Right ventricle myocardium superior (tissue), 1 donor: ENCODE measurements around the gene TNS4. TPM values are rescaled to one million over a fixed set of nuclear protein-coding genes. Genes with fewer than 3 reads are reported as not detected.
A peak's percentile ranks its signal among the peaks of the same experiment; 100 is the strongest.

ENCODE experiments used
- ATAC-seq: fragments of 200-7000 bp; cut with Tn5 transposase; one replicate; pipeline ENCODE4 v1.9.1; 2020; ENCODE audit warnings: mild to moderate bottlenecking; ENCODE audit not compliant: poor library complexity
- DNase-seq: peaks from one replicate; pipeline ENCODE4 v3.0.0-alpha.2; 2020
- intact Hi-C: fragments of 100-400 bp; cut with DNase I; formaldehyde crosslinking; loops from one replicate; pipeline ENCODE4 v1.11.2; 2022
- total RNA-seq: library from RNA; stranded (reverse); fragmentation: NEBNext Ultra II Directional; extraction: Animal tissue kit (Norgen Biotek cat#: 25700); gene quantifications from one replicate; pipeline ENCODE4 v1.2.1, GENCODE V29; 2021
- donor health status: DM: no; HTN: yes; CAD: no; lungs with severe emphysema.

Gene TNS4
- total RNA-seq, 1 donor from 2014 or later = not detected

DNA sequence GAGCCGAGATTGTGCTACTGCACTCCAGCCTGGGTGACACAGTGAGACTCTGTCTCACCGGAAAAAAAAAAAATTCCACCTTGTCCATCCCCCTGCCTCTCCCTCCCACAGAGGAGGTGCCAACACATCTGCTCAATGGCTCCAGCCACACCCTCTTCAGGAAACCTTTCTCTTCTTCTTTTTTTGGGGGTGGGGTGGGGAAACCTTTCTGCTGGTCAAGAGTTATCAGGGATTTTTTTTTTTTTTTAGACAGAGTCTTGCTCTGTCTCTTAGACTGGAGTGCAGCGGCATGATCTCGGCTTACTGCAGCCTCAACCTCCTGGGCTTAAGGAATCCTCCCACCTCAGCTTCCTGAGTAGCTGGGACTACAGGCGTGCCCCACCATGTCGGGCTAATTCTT is 18.7 kb downstream of the TNS4 start:
- intact Hi-C loops = no loop called here
- DNase-seq (no peak), ATAC-seq (no peak)

GRCh38 chr17:40481106-40481505 is 20.3 kb downstream of the TNS4 start:
- no peak for ATAC-seq
- no peak for DNase-seq
- intact Hi-C loops = no loop called here

DNA sequence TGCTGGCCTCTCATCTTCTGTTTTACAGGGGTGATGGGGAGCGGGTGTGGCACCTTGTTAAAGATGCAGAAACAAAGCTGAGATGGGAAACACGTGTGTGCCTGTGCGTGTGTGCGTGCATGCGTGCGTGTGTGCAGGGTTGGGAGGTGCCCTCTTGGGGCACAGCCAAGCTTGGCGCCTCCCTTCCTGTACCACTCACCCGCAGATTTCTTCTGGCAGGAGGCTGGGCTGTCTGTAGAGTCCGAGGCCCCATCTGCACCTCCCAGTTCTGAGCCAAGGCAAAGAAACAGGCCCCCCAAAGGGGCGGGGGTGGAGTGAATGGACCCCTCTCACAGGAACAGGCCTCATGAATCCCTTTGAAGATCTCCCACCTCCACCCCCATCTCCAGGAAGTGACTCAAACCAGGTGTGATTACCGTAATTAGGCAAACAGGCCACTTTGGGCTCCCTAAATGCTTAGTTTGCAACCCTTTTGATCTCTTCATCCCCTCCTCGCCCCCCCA is 20.9 kb downstream of the TNS4 start:
- intact Hi-C loops = no loop called here
- no peak for ATAC-seq
- DNase-seq = peak; percentile 62

DNA sequence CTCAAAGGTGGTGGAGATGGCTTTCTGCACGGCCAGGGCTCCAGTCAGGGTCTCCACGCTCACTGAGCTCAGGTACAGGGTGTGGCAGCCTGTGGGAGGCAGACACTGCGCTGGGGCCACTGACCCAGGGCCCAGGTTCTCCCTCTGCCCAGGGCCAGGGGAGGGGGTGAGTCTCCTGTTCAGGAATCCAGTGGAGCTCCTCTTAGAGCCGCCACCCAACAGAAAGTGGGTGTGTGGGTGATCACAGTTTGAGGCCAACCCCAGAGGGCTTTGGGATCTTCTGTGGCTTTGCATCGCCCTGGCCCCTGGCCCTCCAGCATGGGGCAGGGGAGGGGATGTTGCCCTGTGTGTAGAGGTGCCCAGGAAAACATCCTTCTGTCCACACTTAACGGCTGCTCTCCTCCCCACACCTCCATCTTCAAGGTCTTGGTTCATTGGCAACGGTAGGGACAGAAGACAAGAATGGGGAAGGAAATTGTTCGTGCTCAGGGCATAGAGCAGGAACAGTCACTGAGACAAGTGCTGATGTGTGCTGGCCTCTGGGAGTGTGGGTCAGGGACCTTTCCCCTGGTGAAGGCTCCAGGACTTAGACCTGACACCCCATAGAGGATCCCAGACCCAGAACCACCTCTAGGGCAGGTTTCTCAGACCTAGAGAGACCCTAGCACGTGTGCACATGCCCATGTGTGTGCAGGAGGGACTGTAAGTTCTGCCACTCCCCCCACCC is 21.5 kb downstream of the TNS4 start:
- ATAC-seq (no peak), DNase-seq (no peak)
- intact Hi-C loops = loop anchor here (5.0 kb wide), 1 partner anchor 78 kb away; no protein-coding TSS in a partner anchor

- intact Hi-C loops = loop anchor here (5.0 kb wide), 1 partner anchor 76 kb away; no protein-coding TSS in a partner anchor
- ATAC-seq (no peak), DNase-seq (no peak)
Observed at GRCh38 chr17:40478486-40478885, 22.9 kb downstream of the TNS4 start.

- DNase-seq = no peak
- intact Hi-C loops = loop anchor here (2.0 to 5.0 kb wide), 2 partner anchors 37 to 75 kb away; no protein-coding TSS in a partner anchor
- no peak for ATAC-seq
Observed at GRCh38 chr17:40477796-40478195, 23.6 kb downstream of the TNS4 start.

GRCh38 chr17:40475234-40475908 is 26.1 kb downstream of the TNS4 start:
- no peak for ATAC-seq
- no peak for DNase-seq
- intact Hi-C loops = loop anchor here (5.0 kb wide), 1 partner anchor 73 kb away; no protein-coding TSS in a partner anchor

DNA sequence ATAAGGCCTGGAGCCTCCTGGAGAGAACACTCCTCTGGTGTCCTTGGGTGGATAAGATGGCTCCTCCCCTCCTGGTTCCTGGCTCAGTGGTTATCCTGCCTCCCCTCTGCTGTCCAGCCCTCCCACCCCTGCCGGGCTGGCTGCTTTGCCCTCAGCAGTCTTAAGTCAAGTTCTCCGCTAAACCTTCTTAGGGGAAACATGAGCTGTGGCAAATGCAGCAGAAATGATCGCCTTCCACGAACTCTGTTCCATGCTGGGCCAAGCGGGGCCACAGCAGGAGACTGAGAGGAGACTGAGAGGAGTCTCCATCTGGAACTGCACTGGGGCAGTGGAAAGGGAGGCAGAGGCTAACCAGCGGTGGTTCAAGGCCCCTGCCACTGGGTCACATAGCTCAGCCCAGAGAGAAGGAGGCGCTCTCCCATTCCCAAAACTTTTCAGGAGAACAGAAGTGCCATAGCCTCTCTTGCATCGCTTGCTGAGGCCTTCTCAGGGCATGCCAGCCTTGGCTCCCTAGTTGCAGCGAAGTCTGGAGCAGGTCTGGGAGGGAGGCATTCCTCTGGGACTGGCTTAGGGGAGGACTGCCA is 26.9 kb downstream of the TNS4 start:
- DNase-seq (no peak), ATAC-seq (no peak)
- intact Hi-C loops = loop anchor here (5.0 kb wide), 1 partner anchor 72 kb away; no protein-coding TSS in a partner anchor

DNA sequence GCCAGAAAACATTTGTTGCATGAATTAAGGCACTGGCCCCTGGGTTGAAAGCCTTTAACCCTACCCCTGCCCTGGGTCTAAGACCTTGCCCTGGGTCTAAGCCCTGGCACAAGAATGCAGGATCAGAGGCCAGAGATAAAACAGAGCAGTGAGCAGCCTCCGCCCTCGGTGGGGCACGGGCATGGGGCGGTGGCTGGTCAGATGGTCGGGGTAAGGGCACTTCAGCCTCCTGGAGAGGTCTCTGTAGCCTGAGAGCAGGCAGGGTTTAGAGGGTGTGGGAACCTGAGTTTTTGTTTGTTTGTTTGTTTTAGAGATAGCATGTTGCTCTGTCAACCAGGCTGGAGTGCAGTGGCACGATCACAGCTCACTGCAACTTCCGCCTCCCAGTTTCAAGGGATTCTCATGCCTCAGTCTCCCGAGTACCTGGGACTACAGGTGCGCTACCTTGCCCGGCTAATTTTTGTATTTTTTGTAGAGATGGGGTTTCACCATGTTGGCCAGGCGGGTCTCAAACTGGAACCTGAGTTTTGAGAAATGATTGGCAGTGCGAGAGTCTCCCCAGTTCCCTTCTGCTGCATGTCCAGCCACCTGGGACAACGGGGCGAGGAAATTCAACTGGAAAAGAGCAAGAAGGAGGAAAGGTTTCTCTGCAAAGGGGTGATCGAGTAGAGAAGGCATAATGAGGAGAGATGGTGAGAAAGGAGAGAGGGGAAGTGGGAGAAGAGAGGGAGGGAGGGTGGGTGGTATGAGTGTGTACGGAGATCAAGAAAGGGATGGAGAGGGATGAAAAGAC is 27.7 kb downstream of the TNS4 start:
- ATAC-seq (no peak), DNase-seq (no peak)
- intact Hi-C loops = no loop called here

DNA sequence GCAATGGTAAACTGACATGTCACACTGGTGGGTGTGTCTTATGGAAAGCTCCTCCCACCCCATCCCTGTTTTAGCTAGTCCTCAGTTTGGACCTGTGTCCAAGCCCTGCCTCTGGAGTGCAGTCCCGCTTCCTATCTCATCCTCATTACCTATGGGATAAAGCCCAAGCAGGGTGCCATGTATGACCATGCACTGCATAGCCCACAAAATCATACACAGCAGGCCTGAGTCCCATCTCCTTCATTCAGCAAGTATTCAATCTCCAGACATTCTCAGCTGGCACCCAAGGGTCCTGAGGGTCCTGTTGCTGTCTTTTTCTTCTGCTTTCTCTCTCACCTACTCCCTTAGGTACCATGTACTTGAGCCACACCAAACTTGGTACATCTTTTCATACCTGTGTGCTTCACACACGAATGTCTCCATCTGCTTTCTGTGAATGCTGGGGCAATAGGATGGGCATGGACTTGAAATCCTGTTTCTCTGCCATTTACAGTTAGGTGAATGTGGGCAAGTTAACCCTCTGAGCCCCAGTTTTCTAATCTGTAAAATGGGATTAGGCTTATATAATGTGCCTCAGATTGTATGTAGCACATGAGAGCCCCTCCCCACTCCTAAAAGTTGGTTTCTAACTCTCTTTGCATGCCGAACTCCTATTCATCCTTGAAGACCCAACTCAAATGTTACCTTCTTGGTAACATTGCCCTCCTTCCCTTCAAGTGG is 28.5 kb downstream of the TNS4 start:
- DNase-seq (no peak), ATAC-seq (no peak)
- intact Hi-C loops = no loop called here

- no peak for DNase-seq
- no peak for ATAC-seq
- intact Hi-C loops = no loop called here
Observed at GRCh38 chr17:40471846-40472732, 29.3 kb downstream of the TNS4 start.

DNA sequence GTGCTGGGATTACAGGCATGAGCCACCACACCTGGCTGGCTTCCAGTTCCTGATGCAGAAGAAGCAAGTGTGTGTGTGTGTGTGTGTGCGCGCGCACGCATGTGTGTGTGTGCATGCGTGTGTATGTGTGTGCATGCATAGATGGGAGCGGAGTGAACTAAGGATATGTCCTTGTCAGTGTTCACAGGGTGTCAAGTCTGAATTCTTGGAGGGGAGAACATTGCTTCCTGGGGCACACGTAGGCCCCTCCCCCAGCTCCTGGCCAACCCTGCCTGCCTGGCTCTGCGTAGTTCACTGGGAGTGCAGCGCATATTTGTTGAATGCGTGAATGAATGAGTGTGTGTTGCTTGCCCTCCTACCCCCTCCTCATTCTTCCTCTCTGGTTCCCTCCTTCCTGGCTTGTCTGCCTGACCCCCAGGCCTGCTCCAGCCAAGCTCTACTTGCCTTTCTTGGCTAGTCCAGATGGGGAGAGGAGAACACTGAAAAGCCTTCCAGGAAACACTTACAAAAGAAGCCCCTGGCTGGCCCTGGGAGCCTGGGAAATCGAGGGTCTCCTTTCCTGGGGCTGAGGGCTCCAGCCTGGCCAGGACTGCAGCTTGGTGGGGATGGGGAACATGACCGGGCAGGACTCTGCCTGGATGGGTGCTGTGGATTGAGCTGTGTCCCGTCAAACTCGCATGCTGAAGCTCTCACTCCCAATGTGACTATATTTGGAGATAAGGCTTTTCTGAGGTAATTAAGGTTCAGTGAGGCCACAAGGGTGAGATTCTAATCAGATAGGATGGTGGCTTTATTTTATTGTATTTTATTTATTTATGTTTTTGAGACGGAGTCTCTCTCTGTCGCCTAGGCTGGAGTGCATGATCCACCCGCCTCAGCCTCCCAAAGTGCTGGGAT is 30.2 kb downstream of the TNS4 start:
- intact Hi-C loops = no loop called here
- ATAC-seq (no peak), DNase-seq (no peak)

DNA sequence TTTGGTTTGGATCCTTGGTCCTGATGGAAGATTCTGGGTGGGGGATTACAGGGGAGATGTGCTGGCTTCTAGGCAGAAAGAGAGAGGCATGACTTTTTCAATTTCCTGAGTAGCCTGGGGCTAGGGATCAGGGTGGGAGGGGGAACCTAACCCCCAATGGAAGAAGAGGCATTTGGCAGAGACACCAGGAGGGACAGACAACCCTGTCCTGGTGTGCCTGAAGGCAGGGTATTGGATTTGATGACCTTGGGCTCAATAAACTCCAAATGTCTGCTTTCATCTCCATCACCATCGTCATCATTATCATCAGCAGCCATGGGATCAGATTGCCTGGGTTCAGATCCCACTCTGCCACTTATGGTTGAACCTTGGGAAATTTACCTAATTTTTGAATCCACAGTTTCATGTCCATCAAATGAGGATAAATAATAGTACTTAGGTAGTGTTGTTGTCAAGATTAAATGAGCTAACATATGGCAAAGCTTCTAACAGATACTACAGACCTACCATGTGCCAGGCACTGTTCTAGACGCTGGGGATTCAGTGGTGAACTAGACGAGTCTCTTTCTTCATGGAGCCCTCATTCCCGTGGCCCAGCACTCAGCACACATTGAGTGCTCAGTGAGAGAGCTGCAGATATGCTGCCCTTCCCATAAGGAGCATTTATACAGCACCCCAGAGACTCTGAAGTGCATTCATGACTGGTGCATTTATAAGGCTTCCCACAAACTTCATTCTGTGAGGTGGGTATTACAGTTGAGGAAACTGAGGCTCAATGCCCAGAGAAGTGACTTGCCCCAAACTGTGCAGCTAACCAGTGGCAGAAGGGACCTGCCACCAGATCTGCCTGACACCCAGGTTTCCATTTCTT is 31.4 kb downstream of the TNS4 start:
- intact Hi-C loops = no loop called here
- no peak for ATAC-seq
- no peak for DNase-seq

- ATAC-seq = no peak
- DNase-seq = no peak
- intact Hi-C loops = no loop called here
Observed at GRCh38 chr17:40468560-40468959, 32.9 kb downstream of the TNS4 start.

DNA sequence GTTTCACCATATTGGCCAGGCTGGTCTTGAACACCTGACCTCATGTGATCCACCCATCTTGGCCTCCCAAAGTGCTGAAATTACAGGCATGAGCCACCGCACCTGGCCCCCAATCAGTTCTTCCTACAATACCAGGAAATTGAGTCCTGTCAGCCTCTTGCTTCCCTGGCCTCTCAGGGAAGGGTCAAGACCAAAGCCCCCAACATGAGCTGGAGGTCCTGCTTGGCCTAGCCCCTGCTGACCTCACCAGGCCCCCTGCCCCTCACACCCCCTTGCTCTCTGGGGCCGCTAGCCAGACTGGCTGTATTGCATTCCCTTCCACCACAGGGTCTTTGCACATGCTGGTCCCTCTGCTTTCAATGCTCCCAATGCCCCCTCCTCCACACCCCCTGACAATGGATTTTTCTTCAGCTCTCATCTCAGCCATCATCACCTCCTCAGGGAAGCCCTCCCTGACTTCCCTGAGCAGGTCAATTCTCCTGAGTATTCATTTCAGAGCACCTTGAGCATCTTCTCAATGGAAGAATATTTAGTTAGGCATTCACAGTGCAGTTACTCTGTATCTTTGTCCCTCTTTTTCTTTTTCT is 34.0 kb downstream of the TNS4 start:
- DNase-seq (no peak), ATAC-seq (no peak)
- intact Hi-C loops = no loop called here
